Mucosa of descending colon (tissue), 3 donors: ENCODE data around the gene ATP2C2. TPM values are rescaled to one million over a fixed set of nuclear protein-coding genes. Genes with fewer than 3 reads are reported as not detected.

Experiments used
- ATAC-seq: fragments of 200-7000 bp; cut with Tn5 transposase; one replicate; pipeline ENCODE4 v1.9.1; 2020; ENCODE audit warnings: mild to moderate bottlenecking, moderate library complexity
- DNase-seq, 3 donors: peaks; one replicate each; pipeline ENCODE4 v3.0.0-alpha.2; 2020
- H3K36me3 ChIP-seq: fragments of 200-600 bp; one replicate; pipeline ENCODE4 v1.8.0; 2021; ENCODE audit warnings: low read depth, mild to moderate bottlenecking
- H3K4me1 ChIP-seq: fragments of 200-600 bp; one replicate; pipeline ENCODE4 v1.8.0; 2021; ENCODE audit warnings: low read depth, mild to moderate bottlenecking
- H3K4me3 ChIP-seq: fragments of 200-600 bp; one replicate; pipeline ENCODE4 v1.8.0; 2021; ENCODE audit warnings: mild to moderate bottlenecking
- H3K9me3 ChIP-seq: fragments of 200-600 bp; one replicate; pipeline ENCODE4 v1.8.0; 2021; ENCODE audit warnings: mild to moderate bottlenecking
- intact Hi-C, 2 donors: fragments of 100-400 bp; cut with DNase I in 1 of 2; cut with micrococcal nuclease in 1 of 2; formaldehyde crosslinking; loops; one replicate each; pipeline versions ENCODE4 v1.11.0 to v1.11.1; 2022; cut with DNase I, micrococcal nuclease
- total RNA-seq, 3 donors: library from RNA; stranded (reverse); fragmentation: NEBNext Ultra II Directional in 2 of 3; extraction: Animal tissue kit (Norgen Biotek cat#: 25700) in 2 of 3; gene quantifications; one replicate each; pipeline versions ENCODE4 v1.2.1 to v1.2.4, GENCODE V29; 2021 to 2023
- TF ChIP-seq, protein P1 (sequence below): fragments of 200-600 bp; IDR thresholded peaks from one replicate; pipeline ENCODE4 v1.8.0; 2022; ENCODE audit warnings: antibody characterized with exemption, mild to moderate bottlenecking
- donor health status: DM: no; HTN: no; CAD: no; lungs with moderate emphysema.
- donor health status: DM: no; HTN: no; CAD: no.
- donor health status: DM: no; HTN: yes; CAD: no.

Gene ATP2C2
- total RNA-seq, 3 donors from 2014 or later = 98.8 to 322 (median 159) TPM

- ATAC-seq = no peak
- DNase-seq = no peak
- TF ChIP-seq, protein P1, sequence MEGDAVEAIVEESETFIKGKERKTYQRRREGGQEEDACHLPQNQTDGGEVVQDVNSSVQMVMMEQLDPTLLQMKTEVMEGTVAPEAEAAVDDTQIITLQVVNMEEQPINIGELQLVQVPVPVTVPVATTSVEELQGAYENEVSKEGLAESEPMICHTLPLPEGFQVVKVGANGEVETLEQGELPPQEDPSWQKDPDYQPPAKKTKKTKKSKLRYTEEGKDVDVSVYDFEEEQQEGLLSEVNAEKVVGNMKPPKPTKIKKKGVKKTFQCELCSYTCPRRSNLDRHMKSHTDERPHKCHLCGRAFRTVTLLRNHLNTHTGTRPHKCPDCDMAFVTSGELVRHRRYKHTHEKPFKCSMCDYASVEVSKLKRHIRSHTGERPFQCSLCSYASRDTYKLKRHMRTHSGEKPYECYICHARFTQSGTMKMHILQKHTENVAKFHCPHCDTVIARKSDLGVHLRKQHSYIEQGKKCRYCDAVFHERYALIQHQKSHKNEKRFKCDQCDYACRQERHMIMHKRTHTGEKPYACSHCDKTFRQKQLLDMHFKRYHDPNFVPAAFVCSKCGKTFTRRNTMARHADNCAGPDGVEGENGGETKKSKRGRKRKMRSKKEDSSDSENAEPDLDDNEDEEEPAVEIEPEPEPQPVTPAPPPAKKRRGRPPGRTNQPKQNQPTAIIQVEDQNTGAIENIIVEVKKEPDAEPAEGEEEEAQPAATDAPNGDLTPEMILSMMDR = no peak
These were observed 59.2 kb downstream of the ATP2C2 start for GRCh38 chr16:84427553-84427952.

GRCh38 chr16:84430860-84431259 lies 62.5 kb downstream of the ATP2C2 start:
- Histone ChIP-seq H3K4me3 (no peak overlapping the region), H3K4me1 (peaks cover 10% of the 10 kb centered on the region), H3K36me3 (no peaks in the 10 kb centered on the region), H3K9me3 (no peaks in the 10 kb centered on the region)
- DNase-seq (no peak), ATAC-seq (no peak)
- TF ChIP-seq, protein P1 = no peak
- intact Hi-C loops = no loop called here

More at GRCh38 chr16:84427553-84427952, 59.2 kb downstream of the ATP2C2 start:
- H3K4me1 ChIP-seq = no peaks in the 10 kb centered on the region
- H3K9me3 ChIP-seq = no peaks in the 10 kb centered on the region
- intact Hi-C loops = no loop called here
- no peak overlapping the region for H3K4me3 ChIP-seq
- H3K36me3 ChIP-seq = no peaks in the 10 kb centered on the region

- Histone ChIP-seq H3K9me3 (no peaks in the 10 kb centered on the region), H3K4me1 (peaks cover 16% of the 10 kb centered on the region), H3K36me3 (no peaks in the 10 kb centered on the region), H3K4me3 (no peak overlapping the region)
- DNase-seq (peak in 2 of 3 donors; percentile 43 to 82), ATAC-seq (peak; percentile 94)
- TF ChIP-seq, protein P1 = no peak
- intact Hi-C loops = no loop called here
These were observed 66.5 kb downstream of the ATP2C2 start for GRCh38 chr16:84434800-84435199.

DNA sequence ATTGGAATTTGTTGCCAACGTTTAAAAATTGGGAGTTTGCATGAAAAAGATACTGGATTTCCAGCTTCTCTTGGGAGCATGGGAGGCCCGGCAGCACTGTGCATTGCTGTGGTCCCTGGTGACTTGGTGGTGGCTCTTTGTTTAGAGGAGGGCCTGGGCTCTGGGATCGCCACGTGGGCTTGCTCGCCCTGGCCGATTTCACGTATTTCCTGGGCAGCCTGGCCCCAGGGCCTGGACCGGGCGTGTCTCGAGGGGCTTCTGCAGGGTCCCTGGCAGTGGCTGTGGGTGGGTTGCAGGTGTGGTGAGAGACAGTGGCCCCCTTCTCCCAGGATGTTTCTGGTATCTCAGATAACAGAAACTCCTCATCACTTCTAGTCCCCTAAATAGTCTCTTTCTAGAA lies 67.9 kb downstream of the ATP2C2 start:
- Histone ChIP-seq H3K36me3 (no peaks in the 10 kb centered on the region), H3K9me3 (no peaks in the 10 kb centered on the region), H3K4me3 (no peak overlapping the region), H3K4me1 (peaks cover 16% of the 10 kb centered on the region)
- intact Hi-C loops = no loop called here
- DNase-seq (no peak), ATAC-seq (no peak)
- TF ChIP-seq, protein P1 = no peak

GRCh38 chr16:84438971-84439696 lies 70.8 kb downstream of the ATP2C2 start:
- intact Hi-C loops = no loop called here
- DNase-seq = no peak

More at GRCh38 chr16:84438971-84439696, 70.8 kb downstream of the ATP2C2 start:
- H3K36me3 ChIP-seq = no peaks in the 10 kb centered on the region
- TF ChIP-seq, protein P1 = no peak
- no peaks in the 10 kb centered on the region for H3K9me3 ChIP-seq
- peaks cover 26% of the 10 kb centered on the region for H3K4me1 ChIP-seq
- H3K4me3 ChIP-seq = no peak overlapping the region
- no peak for ATAC-seq
